Ascending aorta (tissue), 2 donors: ENCODE results near the gene CABLES1. TPM values are rescaled to one million over a fixed set of nuclear protein-coding genes. Genes with fewer than 3 reads are reported as not detected.

Source experiments
- DNase-seq, 2 donors: peaks; one replicate each; pipeline ENCODE4 v3.0.0-alpha.2; 2019; ENCODE audit warnings: low spot score in 2 of 2
- H3K27ac ChIP-seq, 2 donors: fragments of 200-600 bp; sonication (generic); one replicate each; pipeline ENCODE4 v1.5.1; 2016 to 2017; ENCODE audit warnings: mild to moderate bottlenecking in 1 of 2
- H3K27me3 ChIP-seq: fragments of 200-600 bp; sonication (generic); one replicate; pipeline ENCODE4 v1.5.1; 2017
- H3K36me3 ChIP-seq, 2 donors: fragments of 200-600 bp; sonication (generic); one replicate each; pipeline ENCODE4 v1.5.1; 2016
- H3K4me1 ChIP-seq, 2 donors: fragments of 200-600 bp; sonication (generic); one replicate each; pipeline ENCODE4 v1.5.1; 2016 to 2017; ENCODE audit warnings: mild to moderate bottlenecking in 1 of 2
- H3K4me3 ChIP-seq, 2 donors: fragments of 200-600 bp; sonication (generic); one replicate each; pipeline ENCODE4 v1.5.1; 2016 to 2017; ENCODE audit warnings: mild to moderate bottlenecking in 1 of 2
- H3K9me3 ChIP-seq, 2 donors: fragments of 200-600 bp; sonication (generic); one replicate each; pipeline ENCODE4 v1.5.1; 2016
- CTCF ChIP-seq, 3 experiments: fragments of 200-600 bp in 2 of 3; fragments of 450-650 bp in 1 of 3; sonication (generic) in 2 of 3; IDR thresholded peaks; one replicate each; pipeline ENCODE4 v1.5.1; 2016 to 2019; ENCODE audit warnings: antibody characterized with exemption in 3 of 3, mild to moderate bottlenecking in 1 of 3, moderate library complexity in 1 of 3
- intact Hi-C: fragments of 100-400 bp; cut with DNase I; formaldehyde crosslinking; loops from one replicate; pipeline ENCODE4 v1.15.1; 2023
- total RNA-seq: library from RNA; depleted of rRNA; stranded (reverse); fragments of >200 nt; gene quantifications from one replicate; pipeline ENCODE4 v1.1.0, GENCODE V29; 2016

Gene CABLES1
- total RNA-seq, 1 donor from 2014 or later, result 5.4 TPM

GRCh38 chr18:23302511-23302850 is 167.2 kb downstream of the CABLES1 start:
- no peaks in the 10 kb centered on the region for H3K27me3 ChIP-seq
- H3K9me3 ChIP-seq, result no peaks in the 10 kb centered on the region
- peaks cover 0 to 8% of the 10 kb centered on the region in 2 donors for H3K4me1 ChIP-seq
- H3K4me3 ChIP-seq, result no peak overlapping the region
- peak overlapping the region in 1 of 2 donors; percentile 62 for H3K27ac ChIP-seq
- no peak for DNase-seq
- TF ChIP-seq CTCF (IDR thresholded peaks at IDR 0.05), result no peak
- intact Hi-C loops, result no loop called here
- H3K36me3 ChIP-seq, result no peaks in the 10 kb centered on the region

DNA sequence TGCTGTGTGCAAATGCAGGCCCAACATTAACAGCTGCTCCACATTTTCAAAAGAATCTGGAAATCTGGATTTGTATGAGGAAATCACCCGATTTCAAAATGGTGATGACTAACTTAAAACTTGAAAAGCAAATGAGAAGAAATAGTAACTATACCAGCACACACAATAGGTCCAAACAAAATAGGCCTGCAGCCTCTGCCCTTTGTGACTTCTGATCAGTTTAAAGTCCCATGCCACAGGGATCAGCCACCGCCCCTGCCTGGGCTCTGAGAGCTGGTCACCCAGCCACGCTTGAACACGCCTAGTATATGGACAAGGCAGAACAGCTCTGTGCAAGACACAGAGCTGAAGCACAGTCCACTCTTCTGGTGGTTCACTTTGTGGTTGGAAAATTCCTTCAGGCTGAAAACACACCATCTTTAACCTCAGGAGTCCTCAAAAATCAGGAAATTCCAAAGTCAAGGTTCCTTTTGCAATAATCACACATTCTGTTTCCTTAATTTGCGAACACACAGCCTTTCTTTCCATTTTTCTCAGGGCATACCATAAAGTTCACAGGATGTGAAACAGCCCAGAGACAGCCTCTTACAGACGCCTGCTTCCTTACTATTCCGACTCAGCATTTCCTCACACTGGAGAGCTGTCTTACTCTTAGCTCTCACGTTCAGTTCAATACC is 167.7 kb downstream of the CABLES1 start:
- TF ChIP-seq CTCF (IDR thresholded peaks at IDR 0.05), result no peak
- no peaks in the 10 kb centered on the region for H3K27me3 ChIP-seq
- H3K36me3 ChIP-seq, result no peaks in the 10 kb centered on the region
- peak overlapping the region; percentile 58 to 62 for H3K27ac ChIP-seq
- intact Hi-C loops, result no loop called here
- H3K9me3 ChIP-seq, result no peaks in the 10 kb centered on the region
- no peak for DNase-seq
- H3K4me1 ChIP-seq, result peaks cover 0 to 11% of the 10 kb centered on the region in 2 donors
- no peak overlapping the region for H3K4me3 ChIP-seq

- no peak for TF ChIP-seq CTCF (IDR thresholded peaks at IDR 0.05)
- Histone ChIP-seq H3K4me1 (peaks cover under 1 to 8% of the 10 kb centered on the region in 2 donors), H3K27ac (peak overlapping the region; percentile 35 to 37), H3K4me3 (no peak overlapping the region), H3K36me3 (no peaks in the 10 kb centered on the region), H3K27me3 (no peaks in the 10 kb centered on the region), H3K9me3 (no peaks in the 10 kb centered on the region)
- intact Hi-C loops, result no loop called here
- peak in 1 of 2 donors; percentile 64 for DNase-seq
Observed at GRCh38 chr18:23306822-23307221, 171.5 kb downstream of the CABLES1 start.

DNA sequence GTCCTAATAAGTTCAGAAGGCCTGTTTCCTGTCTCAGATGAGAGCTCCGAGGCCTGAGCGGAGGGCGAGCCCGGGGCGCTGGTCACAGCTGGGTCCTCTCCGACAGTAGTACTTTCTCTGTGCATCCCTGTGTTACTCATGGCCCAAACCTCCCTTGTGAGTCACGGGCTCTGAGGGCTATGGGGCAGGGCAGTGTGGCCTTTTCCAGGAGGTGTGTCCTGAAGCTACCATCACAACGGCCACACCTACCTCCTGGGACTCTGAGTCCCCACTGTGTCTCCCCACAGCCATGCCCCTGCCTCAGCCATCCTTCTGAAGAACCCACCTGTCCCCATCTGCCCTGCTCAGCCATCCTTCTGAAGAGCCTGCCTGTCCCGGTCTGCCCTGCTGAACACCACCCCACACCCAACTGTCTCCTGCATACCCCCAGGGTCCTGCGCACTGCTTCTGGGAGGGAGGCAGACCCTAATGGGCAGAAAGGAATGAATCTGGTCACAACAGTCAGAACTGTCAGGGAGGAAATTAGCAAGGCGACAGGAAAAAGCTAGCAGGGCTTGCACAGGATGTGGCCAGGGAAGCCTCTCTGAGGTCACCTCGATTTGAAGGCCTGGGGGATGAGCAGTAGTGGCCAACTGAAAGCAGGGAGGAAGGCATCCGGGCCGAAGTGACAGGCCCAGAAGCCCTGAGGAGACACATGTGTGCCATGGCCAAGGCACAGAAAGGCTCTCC is 172.4 kb downstream of the CABLES1 start:
- intact Hi-C loops, result no loop called here
- peak overlapping the region; percentile 35 to 37 for H3K27ac ChIP-seq
- TF ChIP-seq CTCF (IDR thresholded peaks at IDR 0.05), result no peak
- DNase-seq, result peak in 1 of 2 donors; percentile 62
- H3K36me3 ChIP-seq, result no peaks in the 10 kb centered on the region
- H3K4me3 ChIP-seq, result no peak overlapping the region
- H3K9me3 ChIP-seq, result no peaks in the 10 kb centered on the region
- no peaks in the 10 kb centered on the region for H3K27me3 ChIP-seq
- H3K4me1 ChIP-seq, result peaks cover 7 to 16% of the 10 kb centered on the region in 2 donors

Other genes starting within 250 kb of the CABLES1 start
- 1.9 TPM for gene RBBP8, start 202.2 kb upstream of the CABLES1 start, total RNA-seq